CD4-positive, alpha-beta T cell treated with Interleukin-6 at 100 ng/mL for 8 hours (primary cell): Measurements from ENCODE around the gene BICRAL.
"Not testable (repeated sequence)": the region's sequence is repeated elsewhere in the genome, so short reads cannot be mapped to it uniquely, and the experiment has no call there.

ENCODE experiments used
- DNase-seq: peaks from one replicate; pipeline ENCODE4 v3.0.0-alpha.2; 2020; ENCODE audit warnings: mixed read lengths, low spot score

The BICRAL gene

DNA sequence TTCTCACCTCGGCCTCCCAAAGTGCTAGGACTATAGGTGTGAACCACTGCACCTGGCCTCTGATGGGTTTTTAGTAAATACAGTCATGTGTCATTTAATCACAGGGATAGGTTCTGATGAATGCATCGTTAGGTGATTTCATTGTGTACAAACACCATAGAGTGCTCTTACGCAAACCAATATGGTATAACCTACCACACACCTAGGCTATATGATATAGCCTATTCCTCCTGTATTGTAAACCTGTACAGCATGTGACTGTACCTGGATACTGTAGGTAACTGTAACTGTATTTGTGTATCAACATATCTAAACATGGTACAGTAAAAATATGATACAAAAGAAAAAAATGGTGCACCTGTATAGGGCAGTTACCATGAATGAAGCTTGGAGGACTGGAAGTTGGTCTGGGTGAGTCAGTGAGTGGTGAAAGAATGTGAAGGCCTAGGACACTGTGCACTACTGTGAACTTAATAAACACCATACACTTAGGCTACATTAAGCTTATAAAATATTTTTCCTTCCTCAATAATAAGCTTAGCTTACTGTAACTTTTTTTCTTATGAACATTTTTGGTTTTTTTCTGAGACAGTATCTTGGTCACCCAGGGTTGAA, 10.0 kb downstream of the BICRAL start:
- no peak for DNase-seq

DNA sequence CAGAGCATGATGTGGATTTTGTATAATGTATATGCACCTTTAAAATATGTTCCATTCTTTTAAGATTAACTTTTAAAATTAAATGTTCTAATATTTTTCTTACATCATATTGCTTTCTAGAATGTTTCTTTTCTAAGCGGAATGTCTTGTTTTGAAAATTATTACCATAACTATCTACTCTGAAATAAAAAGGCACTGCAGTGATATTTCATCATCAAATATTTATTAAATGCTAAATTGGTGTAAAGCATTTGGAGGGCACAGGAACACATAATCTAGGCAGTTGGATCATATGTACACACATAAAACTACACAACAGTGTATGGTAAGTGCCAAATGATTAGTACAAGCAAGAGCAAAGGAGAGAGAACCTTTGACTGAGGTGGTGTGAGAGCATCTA, 13.8 kb downstream of the BICRAL start:
- no peak for DNase-seq

DNA sequence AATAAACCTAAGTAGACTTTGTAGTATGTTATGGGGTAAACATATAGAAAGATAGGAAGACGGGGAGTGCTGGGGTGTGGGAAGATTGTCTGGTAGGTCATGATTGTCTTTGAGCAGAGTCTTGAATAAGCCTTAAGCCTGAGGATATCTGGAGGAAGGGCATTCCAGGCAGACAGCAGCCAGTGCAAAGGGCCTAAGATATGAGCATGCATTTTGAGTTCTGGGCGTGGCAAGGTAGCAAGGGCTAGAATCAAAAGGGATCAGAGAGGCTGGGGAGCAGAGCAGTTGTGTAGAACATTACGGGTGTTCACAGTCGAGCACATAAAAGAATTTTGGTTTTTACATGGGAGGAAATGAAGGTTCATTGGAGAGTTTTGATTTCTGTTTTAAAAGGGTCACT, 14.3 kb downstream of the BICRAL start:
- no peak for DNase-seq

DNA sequence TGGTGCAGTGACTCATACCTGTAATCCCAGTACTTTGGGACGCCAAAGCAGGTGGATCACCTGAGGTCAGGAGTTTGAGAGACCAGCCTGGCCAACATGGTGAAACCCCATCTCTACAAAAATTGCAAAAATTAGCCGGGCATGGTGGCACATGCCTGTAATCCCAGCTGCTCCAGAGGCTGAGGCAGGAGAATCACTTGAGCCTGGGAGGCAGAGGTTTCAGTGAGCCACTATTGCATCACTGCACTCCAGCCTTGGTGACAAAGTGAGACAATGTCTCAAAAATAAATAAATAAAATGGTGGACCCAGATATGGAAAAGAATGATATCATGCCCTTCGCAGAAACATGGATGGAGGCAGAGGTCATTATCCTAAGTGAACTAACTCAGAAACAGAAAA, 15.8 kb downstream of the BICRAL start:
- DNase-seq: not testable (repeated sequence)

DNA sequence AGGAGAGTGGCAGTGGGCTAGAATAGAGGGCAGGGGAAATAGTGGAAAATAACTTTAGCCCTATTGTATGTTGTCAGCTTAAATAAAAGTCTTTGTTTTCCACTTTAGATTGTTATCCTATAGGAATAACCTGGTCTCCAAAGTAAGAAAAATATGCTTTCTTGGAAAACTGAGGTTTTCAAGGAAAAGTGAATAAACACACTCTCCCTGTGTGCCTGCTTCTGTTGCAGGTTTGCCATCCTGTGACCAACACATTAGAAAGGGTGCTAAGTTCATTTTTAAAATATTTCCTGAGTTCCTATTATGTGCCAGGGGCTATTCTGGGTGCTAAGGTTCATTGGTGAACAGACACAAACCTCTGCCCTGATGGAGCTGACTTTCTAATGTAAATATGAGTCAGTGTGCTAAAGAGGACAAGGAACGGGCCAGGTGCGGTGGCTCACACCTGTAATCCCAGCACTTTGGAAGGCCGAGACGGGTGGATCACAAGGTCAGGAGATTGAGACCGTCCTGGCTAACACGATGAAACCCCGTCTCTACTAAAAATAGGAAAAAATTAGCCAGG, 23.5 kb downstream of the BICRAL start:
- DNase-seq: no peak

DNA sequence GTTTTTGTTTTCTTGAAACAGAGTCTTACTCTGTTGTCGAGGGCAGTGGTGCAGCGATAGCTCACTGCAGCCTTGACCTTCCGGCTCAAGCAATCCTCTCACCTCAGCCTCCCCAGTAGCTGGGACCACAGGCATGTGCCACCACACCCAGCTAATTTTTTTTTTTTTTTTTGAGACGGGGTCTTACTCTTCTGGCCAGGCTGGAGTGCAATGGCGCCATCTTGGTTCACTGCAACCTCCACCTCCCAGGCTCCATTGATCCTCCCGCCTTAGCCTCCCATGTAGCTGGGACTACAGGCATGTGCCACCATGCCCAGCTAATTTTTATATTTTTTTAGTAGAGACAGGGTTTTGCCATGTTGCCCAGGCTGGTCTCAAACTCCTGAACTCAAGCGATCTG, 24.5 kb downstream of the BICRAL start:
- not testable (repeated sequence) for DNase-seq

DNA sequence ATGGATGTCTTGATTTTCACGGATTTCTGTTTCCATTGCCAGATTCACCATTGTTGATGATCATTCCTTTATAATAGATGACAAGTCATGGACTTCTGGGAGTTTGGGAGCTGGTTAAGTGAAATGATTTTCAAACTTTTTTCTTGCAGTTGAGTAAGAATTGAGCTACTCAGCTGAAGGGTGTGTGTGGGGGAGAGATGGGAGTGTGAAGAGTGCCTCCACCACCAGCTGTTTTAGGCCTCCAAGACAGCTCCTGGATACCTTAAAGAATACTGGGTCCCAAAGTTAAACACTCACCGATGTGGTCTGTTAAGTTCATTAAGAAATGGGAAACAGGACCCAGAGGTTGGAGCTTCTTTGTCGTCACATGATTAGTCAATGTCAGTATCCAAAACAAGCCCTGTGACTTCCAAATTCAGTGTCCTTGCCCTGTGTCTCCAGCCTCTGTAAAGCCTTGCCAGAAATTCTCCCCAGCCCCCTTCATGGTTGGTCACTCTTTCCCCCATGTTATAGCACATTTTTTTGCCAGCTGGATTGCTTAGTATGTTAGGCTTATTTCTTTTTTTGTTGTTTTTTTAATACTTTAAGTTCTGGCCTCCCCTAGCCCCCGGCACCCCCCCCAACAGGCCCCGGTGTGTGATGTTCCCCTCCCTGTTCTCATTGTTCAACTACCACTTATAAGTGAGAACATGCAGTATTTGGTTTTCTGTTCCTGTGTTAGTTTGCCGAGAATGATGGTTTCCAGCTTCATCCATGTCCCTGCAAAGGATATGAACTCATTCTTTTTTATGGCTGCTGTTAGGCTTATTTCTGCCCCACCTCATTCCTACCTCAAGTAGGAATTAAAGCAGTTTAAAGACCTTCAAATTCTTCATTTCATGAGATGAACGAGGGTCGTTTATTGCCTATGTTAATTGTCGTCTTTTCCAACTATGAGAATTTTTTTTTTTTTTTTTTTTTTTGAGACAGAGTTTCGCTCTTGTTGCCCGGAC, 26.9 kb downstream of the BICRAL start:
- DNase-seq: no peak

DNA sequence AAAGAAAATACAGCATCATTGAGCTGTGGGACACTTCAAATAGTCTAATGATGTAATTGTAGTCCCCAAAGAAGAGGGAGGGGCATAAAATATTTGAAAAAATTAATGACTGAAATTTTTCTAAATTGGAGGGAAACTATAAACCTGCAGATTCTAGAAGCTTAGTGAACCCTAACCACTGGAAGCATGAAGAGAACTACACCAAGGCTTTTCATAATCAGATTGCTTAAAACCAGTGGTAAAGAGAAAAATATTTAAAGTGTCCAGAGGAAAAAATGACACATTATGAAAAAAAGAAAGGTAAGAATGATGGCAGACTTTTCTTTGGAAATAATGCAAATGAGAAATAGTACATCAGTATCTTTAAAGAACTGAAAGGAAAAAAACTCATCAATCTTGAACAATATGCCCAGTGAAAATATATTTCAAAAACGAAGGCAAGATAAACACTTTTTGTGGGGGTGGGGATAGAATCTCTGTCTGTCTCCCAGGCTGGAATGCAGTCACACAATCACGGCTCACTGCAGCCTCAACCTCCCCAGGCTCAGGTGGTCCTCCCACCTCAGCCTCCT, 31.3 kb downstream of the BICRAL start:
- no peak for DNase-seq

DNA sequence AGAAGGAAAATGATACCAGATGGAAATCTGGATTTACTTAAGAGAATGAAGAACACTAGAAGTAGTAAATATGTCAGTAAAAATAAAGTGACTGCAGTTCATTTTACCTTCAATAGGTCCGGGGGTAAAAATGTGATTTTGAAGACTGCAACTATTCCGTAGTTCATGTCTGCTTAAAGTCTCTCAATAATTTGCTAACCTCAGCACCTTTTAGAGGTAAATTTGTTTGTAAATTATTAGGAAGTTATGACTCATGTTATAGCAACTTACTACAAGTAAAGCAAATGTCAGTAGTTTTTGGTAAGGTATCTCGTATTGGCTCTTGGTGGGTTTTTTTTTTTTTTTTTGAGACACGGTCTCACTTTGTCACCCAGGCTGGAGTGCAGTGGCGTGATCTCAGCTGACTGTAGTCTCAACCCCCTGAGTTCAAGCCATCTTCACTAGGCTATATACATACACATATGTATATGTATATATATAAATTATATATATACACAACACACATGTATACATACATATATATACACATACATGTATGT, 32.1 kb downstream of the BICRAL start:
- no peak for DNase-seq

DNA sequence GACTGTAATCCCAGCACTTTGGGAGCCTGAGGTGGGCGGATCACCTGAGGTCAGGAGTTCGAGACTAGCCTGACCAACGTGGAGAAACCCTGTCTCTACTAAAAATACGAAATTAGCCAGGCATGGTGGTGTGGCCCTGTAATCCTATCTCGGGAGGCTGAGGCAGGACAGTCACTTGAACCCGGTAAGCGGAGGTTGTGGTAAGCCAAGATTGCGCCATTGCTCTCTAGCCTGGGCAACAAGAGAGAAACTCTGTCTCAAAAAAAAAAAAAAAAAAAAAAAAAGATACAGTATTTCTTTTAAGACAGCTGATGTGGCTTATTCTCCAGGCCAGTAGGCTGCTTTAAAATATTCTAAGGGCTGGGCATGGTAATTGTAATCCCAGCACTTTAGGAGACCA, 33.9 kb downstream of the BICRAL start:
- not testable (repeated sequence) for DNase-seq

DNA sequence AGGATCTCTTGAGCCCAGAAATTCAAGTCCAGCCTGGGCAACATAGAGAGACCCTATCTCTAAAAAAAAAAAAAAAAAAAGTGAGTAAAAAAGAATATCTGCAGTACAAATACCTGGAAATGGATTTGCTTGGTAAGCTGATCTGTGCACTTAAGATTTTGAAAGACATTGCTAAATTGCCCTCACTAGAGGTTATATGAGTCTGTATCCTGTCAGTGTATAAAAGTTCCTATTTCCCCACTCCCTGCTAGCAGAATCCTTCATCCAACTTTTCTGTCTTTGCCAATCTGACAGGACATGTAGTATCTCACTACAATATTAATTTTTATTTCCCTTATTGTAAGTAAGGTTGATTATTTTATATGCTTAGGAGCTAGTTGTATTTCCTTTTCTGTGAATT, 36.1 kb downstream of the BICRAL start:
- no peak for DNase-seq

DNA sequence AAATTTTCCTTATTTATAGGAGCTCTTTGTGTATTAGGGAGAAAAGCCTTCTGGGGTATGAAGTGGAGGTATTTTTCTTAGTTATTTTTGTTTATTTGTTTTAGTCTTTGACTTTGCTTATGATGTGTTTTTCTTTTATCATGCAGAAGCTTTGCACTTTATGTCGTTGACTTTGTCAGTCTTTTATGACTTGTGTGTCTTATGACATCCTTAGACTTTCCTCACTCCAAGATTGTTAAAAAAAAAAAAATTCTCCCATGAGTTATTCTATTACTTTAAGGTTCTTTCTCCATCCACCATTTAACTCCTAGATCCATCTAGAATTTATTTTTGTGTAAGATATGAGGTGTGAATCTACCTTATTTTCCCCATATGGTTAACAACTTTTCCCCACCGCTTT, 36.6 kb downstream of the BICRAL start:
- no peak for DNase-seq

DNA sequence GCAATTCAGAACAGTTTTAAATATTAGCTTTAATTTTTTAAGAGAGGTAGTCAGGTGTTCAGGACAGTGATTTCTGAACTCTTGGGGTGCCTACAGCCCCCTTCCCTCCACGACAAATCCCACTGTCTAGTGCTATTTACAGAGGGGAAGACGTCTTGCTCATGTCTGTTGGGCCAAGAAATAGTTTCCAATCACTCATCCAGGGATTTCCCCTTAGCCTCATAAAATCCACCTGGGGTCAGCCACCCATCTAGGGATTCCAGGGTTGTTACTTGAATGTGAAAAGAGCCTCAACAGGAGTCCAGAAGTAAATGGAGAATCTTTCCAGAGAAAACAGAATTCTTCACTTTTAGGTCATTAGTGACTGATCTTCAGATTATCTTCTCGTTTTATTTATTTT, 37.0 kb downstream of the BICRAL start:
- DNase-seq: no peak

DNA sequence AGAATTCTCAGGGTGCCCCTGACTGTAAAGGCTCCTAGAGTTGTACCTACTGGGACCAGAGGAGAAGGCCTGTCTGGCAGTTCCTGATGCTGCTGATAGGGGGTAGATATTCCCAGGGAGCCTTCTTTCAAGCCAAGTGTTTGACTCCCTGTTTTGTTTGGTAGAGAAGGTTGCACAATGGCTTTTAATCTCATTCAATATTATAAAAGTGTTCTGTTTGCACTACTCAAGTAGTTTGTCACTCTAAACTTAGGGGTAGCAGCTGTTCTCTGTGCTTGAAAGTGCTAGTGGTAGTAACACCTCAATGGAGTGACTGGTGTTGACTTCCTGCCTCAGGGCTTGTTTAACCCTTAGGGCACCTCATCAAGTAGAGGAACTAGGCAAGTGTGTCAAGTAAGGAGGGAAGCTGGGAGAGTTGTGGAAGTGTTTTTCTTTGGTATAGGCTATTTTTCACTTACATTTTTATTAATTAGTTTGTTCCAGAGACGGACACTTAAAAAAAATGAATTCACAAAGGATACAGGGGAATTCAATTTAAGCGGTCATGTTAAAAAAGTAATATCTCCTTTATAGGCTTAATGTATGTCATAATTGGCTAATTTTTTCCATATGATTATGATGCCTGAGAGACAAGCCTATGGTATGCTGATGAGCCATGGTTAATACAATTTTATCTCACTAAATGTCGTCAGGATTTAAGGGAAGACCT, 38.1 kb downstream of the BICRAL start:
- DNase-seq: peak; percentile 14

DNA sequence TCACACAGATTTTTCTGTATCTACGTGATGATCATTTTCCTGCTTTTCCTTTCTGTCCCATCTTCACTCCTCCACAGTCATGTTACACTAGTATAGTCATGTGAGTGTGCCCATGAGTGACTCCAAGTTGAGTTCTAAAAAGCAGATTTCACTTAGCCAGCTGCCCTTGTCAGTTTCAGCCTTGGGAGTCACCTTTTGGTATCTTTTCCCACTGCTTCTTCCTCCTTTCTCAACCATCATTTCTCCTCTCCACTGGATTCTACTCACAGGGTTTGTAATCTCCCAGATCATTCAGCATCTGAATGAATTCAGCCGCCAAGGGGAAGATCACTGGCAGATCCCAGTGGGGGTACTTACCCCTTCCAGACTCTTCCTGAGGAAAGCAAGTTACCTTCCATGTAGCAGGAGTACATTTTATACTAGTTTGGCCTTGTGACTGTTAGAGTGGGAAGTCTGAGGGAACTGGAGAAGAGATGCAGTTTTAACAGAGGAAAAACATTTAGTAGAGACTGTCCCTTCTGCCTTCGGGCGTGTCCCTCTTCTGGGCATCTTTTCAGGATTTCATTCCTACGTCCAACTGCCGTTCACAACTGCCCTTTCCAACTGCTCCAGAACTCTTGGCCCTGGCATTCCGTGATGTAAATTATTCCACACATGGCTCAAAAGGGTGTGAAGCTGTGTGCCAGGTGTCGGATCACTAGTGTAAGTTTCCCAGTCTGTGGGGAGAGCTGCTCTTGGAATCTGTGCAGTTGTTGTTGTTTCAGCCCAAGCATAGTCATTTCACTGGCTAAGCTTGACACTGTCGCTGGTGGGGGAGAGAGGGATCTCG, 38.9 kb downstream of the BICRAL start:
- no peak for DNase-seq

DNA sequence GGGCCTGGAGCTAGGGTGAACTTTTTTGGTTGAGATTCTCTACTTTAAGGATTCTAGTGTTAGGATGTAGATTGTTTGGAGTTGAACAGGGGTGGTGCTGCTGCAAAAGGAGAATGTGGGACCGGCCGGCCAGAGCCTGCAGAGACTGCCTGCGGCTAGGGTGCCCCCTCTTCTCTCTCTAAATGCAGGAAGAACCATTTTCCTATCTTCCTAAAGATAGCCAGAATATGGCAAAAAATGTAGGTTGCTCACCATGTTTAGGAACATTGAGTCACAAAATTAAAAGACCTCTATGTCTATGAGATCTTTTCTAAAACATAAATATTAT, 39.5 kb downstream of the BICRAL start:
- no peak for DNase-seq

DNA sequence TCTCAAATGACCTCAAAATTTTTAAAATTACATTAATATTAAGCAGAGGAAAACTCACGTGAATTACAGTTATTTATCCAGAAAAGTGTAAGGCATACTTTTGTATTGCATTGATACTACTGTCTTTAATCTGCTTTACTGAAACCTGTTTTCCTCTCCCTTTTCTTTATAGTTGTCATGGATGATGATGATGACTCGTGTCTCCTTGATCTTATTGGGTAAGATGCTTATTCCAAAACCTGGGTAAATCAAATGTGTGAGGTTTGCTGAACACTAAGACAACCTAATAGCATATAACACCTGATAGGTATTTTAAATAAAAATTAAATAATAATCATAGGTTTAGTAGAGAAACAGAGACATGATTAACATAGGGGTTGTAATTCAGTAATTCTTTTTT, 40.0 kb downstream of the BICRAL start:
- DNase-seq: no peak

DNA sequence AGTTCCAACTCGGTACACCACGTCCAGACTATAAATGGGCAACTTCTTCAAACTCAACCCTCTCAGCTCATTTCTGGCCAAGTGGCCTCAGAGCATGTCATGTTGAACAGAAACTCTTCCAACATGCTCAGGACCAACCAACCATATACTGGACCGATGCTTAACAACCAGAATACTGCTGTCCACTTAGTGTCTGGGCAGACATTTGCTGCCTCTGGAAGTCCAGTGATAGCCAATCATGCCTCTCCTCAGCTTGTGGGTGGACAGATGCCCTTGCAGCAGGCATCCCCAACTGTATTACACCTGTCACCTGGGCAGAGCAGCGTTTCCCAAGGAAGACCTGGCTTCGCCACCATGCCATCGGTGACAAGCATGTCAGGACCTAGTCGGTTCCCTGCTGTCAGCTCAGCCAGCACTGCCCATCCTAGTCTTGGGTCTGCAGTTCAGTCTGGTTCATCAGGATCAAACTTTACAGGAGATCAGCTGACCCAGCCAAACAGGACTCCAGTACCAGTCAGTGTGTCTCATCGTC, 47.8 kb downstream of the BICRAL start:
- no peak for DNase-seq

DNA sequence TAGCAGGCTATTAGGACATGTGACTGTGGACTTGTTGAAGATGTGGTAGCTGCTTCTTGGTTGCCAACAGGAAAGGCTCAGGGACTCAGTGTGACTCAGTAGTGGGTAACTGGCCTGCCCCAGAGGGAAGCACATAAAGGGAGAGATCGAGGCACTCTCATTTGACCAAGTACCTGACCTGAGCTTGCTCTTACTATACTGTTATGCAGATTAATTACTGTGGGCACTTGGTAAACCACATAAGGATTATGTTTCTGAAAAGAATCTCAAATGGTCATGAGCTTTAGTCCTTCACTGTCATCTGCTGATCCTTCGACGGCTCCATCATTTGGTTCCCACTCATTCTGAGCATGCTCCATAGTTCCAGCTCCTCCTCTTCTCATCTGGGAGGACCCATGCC, 49.4 kb downstream of the BICRAL start:
- no peak for DNase-seq

DNA sequence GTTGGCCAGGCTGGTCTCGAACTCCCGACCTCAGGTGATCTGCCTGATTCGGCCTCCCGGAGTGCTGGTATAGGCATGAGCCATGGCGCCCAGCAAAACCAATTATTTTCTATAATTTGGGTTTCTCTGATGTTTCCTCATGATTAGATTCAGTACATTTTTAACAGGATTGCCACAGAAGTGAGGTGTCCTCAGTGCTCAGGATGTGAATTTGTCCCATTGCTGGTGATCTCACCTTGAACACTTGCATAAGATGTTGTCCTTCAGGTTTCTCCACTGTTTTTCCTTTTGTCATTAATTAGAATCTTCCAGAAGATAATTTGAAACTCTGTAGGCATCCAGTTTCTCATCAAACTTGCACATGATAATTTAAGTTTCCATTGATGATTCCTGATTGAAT, 52.2 kb downstream of the BICRAL start:
- DNase-seq: no peak
